Measurements from ENCODE around the gene CFAP119. TPM values are rescaled to one million over a fixed set of nuclear protein-coding genes. Genes with fewer than 3 reads are reported as not detected.

Gene CFAP119
- total RNA-seq, 1 donor from 2014 or later: 18.5 TPM

- no peak for DNase-seq (ENCODE audit: low read depth, low spot score)
- Mint-ChIP-seq H3K36me3 (ENCODE audit: low read depth) (peaks cover 9% of the 10 kb centered on the region), H3K9me3 (no peaks in the 10 kb centered on the region), H3K27me3 (ENCODE audit: low read depth) (peaks cover 16% of the 10 kb centered on the region), H3K4me1 (peaks cover 27% of the 10 kb centered on the region), H3K27ac (ENCODE audit: unreplicated experiment) (peak overlapping the region; percentile 81), H3K4me3 (peak overlapping the region; percentile 85)
- TF ChIP-seq CTCF (conservative IDR thresholded peaks at IDR 0.05): no peak
Measured at GRCh38 chr16:30778549-30779244, 16.8 kb upstream of the CFAP119 start.

GRCh38 chr16:30777591-30778297 lies 15.9 kb upstream of the CFAP119 start:
- Mint-ChIP-seq H3K4me1 (peaks cover 28% of the 10 kb centered on the region), H3K27me3 (ENCODE audit: low read depth) (peaks cover 18% of the 10 kb centered on the region), H3K9me3 (no peaks in the 10 kb centered on the region), H3K4me3 (peak overlapping the region; percentile 85), H3K36me3 (ENCODE audit: low read depth) (peaks cover 7% of the 10 kb centered on the region), H3K27ac (ENCODE audit: unreplicated experiment) (no peak overlapping the region)
- TF ChIP-seq CTCF (conservative IDR thresholded peaks at IDR 0.05): no peak
- DNase-seq (ENCODE audit: low read depth, low spot score): no peak

GRCh38 chr16:30775392-30776188 lies 13.7 kb upstream of the CFAP119 start:
- TF ChIP-seq CTCF (conservative IDR thresholded peaks at IDR 0.05): no peak
- peak overlapping the region; percentile 94 for H3K27ac Mint-ChIP-seq (ENCODE audit: unreplicated experiment)
- no peaks in the 10 kb centered on the region for H3K9me3 Mint-ChIP-seq
- peak overlapping the region; percentile 85 for H3K4me3 Mint-ChIP-seq
- peak; percentile 76 for DNase-seq (ENCODE audit: low read depth, low spot score)
- H3K27me3 Mint-ChIP-seq (ENCODE audit: low read depth): peaks cover 18% of the 10 kb centered on the region
- peaks cover 31% of the 10 kb centered on the region for H3K4me1 Mint-ChIP-seq
- peaks cover 15% of the 10 kb centered on the region for H3K36me3 Mint-ChIP-seq (ENCODE audit: low read depth)

- H3K9me3 Mint-ChIP-seq: no peaks in the 10 kb centered on the region
- peak overlapping the region; percentile 85 for H3K4me3 Mint-ChIP-seq
- no peak for DNase-seq (ENCODE audit: low read depth, low spot score)
- peak overlapping the region; percentile 94 for H3K27ac Mint-ChIP-seq (ENCODE audit: unreplicated experiment)
- H3K27me3 Mint-ChIP-seq (ENCODE audit: low read depth): peaks cover 18% of the 10 kb centered on the region
- H3K4me1 Mint-ChIP-seq: peaks cover 31% of the 10 kb centered on the region
- TF ChIP-seq CTCF (conservative IDR thresholded peaks at IDR 0.05): no peak
- H3K36me3 Mint-ChIP-seq (ENCODE audit: low read depth): peaks cover 15% of the 10 kb centered on the region
Measured at GRCh38 chr16:30775131-30775391, 13.2 kb upstream of the CFAP119 start.

GRCh38 chr16:30774367-30775130 lies 12.7 kb upstream of the CFAP119 start:
- H3K27me3 Mint-ChIP-seq (ENCODE audit: low read depth): peaks cover 18% of the 10 kb centered on the region
- H3K27ac Mint-ChIP-seq (ENCODE audit: unreplicated experiment): no peak overlapping the region

More at GRCh38 chr16:30774367-30775130, 12.7 kb upstream of the CFAP119 start:
- Mint-ChIP-seq H3K9me3 (no peaks in the 10 kb centered on the region), H3K4me3 (peak overlapping the region; percentile 85), H3K4me1 (peaks cover 31% of the 10 kb centered on the region), H3K36me3 (ENCODE audit: low read depth) (peaks cover 15% of the 10 kb centered on the region)
- TF ChIP-seq CTCF (conservative IDR thresholded peaks at IDR 0.05): no peak
- DNase-seq (ENCODE audit: low read depth, low spot score): no peak
